Fibroblast of the conjunctiva (primary cell): ENCODE results near the gene NEUROD2.
A peak's percentile ranks its signal among the peaks of the same experiment; 100 is the strongest.
"Not testable (repeated sequence)": the region's sequence is repeated elsewhere in the genome, so short reads cannot be mapped to it uniquely, and the experiment has no call there.

Experiments
- DNase-seq: peaks from one replicate; pipeline ENCODE4 v3.0.0-alpha.2; 2010; ENCODE audit warnings: low read depth

Gene NEUROD2

DNA sequence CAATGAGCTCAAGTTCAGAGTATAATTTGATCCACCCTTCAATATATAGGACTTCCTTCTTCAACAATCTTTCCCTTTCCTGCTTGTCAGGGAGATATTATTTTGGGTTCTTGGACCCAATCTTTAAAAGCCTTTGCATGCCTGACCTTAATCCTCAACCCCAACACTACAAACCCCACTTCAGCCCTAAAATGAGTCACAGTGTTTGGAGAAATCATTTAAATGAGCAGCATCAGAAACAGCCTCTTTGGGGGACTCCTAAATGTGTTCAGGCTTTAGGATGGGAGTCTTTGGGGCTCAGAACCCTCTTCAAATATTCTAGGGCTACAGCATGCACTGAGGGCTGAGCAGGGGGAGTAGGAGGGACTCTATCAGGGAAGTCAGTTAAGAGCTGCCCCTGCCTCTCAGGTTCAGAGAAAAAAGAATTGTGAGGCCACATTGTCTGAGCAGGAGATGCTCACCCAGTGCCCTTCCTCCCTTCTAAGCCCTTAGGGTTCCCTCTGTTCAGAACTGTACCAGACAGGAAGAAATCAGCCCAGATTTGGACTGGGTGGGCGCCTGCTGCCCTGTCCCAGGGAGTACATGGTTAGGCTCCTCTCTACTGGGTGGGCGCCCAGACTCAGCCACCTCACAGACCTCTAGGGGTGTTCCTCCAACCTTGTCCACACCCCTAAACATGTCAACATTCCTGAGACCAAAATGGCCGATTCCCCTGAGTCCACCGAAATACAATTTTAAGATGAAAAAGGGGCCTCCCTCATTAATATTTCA lies 5.0 kb downstream of the NEUROD2 start:
- DNase-seq: no peak

DNA sequence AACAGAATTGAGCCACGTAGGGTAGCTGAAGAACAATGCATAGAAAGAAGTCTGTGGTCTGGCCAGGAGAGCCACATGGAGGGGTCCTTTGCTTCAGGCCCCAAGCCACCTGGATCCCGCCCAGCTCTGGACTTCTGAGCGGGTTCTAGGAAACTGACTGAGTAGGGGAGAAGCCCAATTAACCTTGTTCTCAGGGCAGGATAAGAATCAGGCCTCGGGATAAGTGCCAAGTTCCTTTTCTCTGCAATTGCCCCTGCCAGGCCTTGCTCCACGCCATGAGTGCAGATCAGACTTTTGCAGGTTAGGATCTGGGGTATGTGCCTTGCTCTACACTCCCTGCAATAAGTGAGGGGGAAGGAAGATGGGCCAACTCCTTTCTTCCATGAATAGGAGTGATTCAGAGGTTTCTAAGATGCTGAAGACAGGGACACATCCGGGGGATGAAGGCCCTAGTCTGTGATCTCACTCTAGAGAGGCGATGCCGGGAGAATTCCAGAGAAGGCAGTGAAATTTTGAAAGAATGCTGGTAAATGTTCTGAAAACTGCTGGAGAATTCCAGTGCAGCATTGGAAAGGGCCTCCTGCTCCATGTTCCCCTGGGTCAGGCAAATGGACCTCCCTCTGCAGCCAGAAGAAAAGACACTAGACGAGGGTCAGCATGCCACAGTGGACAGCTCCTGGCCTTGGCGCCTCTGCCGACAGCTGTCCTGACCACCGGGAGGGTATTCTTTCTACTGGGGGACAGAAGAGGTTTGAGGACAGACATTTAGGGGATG lies 5.8 kb downstream of the NEUROD2 start:
- DNase-seq: no peak

DNA sequence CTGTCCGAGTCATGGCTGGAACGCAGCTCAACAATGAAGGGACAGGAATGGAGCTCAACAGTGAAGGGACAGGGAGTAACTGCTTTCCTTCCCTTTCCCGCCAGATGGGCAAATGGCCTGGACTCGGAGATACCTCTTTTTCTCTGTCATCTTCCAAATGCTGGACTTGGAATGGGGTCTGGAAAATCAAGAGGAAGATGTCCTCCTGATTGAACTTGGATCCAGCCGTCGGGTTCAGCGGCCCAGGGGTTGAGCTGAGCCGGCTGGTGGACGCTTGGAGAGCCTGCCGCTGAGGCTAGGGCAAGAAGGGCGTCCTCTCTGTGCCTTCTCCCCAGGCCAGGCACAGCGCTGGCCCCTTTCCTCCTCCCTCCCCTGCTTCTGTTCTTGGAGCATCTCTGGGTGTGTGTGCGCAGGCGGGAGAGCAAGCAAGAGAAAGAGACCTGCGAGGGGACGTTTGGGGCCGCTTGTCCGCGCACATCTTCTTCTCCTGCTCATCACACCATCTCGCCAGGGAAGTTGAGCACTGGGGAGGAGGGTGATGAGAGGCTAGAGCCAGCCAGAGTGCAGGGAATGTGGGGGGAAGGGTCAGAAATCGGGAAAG lies 6.6 kb downstream of the NEUROD2 start:
- no peak for DNase-seq

DNA sequence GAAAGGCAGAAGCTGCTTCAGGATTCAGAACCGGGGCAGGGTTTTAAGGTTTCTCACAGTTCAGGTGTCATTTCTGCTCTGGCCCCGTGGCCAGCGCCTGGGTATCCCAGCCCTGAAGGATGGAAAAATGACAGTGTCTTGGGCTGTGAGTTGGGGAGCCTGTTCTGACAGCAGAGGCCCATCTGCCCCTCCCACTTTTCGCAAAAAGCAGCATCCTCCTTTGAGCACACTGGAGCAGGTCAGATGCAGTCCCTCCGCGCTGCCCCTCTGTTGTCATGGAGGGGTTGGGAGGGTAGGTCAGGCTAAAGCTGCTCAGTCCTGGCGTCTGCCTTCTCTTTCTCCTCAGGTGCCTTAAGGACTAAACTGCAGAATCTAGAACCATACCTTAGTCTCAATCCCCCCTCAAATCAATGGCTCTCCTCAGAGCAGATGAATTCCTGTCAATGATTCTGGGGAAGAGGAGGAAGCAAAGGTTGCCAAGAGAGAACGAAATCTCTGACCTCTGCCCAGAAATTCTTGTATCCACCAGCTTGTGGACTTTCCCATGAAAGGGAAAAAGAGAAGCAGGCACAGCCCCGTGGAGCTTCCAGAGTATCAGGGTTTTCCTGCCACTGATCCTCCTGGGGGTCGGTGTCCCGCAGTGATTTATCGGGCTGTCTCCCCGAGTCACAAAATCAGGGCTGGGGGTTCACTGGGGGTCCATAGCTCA lies 7.3 kb downstream of the NEUROD2 start:
- no peak for DNase-seq

DNA sequence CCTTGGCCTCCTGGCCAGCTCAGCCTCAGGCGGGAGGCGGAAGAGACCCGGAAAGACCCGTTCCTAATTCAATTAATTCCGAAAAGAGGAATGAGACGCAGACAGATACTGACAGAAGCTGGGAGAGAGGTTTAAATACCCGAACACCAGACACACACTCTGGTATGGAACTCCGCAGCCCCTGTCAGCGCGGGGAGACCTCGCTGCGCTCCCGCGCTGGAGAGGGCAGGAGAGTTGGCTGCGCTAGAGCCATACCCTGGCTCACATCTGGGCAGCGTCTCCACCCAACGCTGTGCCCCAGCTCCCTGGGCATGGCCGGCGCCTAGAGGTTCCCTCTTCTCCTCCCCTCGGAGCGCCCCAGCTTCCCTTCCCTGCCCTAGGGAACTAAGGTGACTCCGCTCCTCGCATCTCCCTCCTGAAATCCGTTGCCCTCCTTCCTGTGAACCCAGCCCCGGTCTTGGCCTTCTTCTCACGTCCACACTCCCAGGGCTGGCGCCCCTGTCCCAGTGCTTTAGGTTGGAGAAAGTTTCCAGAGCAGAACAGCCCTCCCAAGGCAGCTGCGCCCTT lies 8.0 kb downstream of the NEUROD2 start:
- no peak for DNase-seq

DNA sequence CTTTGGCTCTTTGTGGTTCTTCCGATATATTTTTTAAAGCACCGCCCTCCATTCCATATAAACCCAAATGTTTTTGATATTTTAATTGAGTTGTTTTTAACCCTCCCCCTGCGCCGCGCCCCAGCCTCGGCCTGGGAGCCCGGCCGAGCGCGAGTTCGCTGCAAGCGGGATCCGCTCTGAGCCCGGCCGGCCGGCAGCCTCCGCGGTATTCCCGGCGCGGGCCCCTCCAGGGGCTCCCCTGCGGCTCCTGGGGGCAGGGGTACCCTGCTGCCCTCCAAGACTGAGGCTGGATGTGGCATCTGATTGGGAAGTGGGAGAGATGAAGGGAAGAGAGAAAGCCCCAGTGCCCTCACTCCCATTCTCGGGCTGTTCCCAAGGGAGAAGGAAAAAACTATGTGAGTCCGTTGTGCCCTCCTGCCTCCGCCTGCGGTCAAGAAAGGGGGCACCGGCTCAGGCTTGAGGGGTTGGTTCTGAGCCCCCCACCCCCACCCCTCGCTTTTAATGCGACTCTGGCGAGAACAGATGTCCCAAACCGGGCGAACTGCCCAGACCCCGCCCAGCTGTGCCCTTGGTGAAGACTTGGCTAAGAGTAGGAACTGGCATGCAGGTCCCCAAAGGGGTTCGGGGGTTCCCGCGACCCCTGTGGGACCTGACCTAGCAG lies 8.6 kb downstream of the NEUROD2 start:
- no peak for DNase-seq

DNA sequence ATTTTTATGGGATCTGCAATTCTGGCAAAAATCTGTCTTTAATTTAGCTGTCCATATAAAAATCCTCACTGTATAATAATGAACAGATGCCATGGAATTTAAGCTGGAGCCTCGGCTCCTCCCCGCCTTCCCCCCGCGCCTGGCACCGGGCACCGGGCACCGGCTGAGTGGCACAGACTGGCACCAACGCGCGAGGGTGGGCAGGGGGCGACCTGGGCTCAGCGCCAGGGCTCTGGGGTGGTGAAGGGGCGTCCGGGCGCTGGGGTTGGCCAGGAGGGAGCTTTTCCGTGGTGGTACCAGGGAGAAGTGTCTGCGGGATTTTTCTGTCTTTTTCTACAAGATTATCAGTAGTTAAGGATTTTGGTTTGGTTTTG lies 9.1 kb downstream of the NEUROD2 start:
- DNase-seq: no peak

DNA sequence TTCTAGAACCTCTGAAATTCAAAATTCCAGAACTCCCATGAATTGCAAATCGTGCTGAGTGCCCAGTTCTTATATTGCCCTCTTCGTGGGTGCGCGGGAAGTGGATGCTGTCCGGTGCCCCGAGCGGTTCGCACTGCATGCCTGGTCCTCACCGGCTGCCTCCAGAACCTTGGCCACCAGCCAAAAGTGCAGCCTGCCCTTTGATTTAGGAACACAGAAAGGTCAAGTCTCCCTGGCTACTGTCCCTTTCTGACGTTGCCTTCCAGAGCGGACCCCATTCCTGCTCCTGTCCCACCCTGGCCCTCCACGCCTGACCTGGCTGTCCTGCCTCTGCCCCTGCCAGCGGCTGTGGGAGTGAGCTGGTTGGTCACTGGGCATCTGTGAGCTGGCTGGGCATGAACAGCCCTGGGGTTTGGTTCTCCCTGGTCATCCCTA lies 9.7 kb downstream of the NEUROD2 start:
- no peak for DNase-seq

DNA sequence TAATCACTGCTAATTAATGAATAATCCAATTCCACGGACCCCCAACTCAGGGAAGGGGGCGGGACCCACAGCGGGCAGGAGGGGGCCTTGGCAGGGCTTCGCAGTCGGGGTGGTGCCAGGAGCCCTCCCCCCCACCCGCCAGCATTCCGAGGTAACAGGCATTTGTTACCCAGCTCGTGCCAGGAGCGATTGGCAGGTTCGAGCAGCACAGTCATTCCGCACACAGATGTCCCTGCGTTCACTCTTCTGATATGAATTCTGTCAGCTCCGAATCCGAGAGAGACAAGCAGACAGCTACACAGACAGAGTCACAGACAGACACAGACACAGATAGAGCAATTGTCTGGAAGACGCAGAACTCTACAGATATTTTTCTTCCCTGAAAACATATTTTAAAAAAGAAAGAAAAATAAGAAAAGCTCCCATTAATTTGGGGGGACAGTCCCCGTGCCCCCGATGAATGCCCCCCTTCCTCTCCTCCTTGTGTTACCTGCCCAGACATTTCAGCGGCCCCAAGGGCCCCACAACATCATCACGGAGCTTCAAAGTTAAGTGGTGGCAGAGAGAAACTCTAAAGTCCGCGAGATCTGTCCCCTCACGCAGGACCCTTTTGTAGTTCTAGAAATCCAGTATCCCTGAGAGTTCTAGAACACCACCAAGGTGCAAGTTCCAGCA lies 10.2 kb downstream of the NEUROD2 start:
- no peak for DNase-seq

DNA sequence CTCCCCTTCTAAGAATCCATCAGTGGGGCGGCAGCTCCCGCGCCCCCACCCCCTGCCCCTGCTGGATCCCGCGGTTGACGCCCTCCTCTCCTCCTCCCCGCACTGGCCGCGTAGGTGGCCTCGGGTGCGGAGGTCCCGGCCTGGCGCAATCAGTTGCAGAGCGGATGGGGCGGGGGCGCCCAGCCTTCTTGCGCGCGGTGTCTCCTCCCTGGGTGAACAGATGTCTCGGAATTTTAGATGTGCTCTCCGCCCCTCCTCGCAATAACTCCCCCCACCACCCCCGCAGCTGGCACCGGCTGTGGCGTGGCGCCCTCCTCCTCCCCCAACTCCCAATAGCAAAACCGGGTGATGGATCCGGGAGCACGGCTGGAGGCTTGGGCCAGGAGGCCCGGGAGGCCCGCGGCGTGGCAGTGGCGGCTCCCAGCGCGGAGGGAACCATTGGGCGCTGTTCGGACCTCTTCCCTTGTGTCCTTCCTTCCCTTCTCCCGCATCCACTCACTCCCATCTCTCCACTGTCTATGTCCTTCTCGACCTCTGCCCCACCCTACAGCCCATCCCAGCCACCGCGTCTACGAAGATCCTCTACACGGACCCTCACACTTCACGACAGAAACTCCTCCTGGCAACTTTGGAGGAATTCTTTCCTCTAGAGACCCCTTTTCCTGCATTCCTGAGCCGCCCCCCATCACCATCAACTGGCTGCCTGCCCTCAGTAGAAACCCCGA lies 11.0 kb downstream of the NEUROD2 start:
- no peak for DNase-seq

DNA sequence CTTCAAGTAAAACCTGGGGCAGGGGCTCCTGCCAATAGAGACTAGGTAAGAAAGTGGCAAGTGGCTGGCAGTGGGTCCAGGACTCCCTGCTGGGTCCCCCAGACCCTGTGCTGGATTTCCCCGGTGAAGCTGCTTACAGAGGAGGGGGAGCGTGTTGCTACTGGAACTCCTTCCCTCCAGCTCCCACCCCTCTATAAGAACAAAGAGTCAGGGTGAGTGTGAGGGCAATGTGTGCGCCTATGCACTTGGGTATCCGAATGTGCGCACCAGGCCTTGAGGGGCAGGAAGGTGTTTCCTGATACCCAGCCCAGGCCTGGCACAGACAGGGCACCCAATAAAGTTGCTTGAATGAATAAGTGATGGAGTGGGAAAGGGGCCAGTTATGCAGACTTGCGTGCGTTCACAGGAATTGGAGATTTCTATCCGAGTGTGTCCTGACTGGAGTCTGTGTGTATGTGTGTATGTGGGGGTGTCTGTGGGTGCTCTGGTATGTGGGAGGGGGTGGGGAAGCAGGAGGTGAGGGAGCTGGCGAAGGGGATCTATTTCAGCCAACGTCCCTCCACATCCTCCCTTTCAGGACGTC lies 11.7 kb downstream of the NEUROD2 start:
- DNase-seq: no peak

DNA sequence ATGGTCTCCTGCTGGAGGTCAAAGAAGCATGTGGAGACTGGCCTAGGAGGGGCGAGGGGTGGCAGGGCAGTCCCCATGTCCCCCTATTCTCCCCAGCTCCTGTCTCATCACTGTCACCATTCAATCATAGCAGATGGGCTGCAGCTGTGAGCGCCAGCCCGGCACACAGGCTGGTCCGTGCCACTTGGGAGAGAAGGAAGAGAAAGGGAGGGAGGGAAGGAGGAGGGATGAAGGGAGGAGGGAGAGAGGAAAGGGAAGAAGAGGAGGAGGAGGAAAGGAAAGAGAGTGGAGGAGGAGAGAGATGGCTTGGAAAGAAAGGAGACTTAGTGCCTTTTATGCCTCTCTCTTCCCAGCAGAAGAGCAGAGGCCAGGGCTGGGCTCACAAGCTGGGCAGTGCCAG lies 12.4 kb downstream of the NEUROD2 start:
- DNase-seq: no peak

DNA sequence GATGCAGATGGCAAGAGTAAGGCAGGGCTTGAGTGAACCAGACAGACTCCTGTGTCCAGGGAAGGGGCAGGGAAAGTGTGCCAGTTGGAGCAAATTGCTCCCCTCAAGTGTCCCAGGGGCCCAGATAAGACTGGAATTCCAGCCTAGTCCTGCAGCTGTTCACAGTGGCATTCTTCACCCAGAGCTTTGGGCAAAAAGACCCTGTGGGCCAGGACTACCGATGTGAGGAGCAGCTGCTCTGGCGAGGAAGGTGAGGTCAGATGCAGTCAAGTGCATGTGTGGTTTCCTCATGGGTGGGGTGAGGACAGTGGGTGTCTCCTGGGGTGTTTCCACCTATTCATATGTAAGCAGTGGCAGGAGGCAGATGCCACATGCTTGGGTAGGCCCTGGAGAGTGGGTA lies 14.3 kb downstream of the NEUROD2 start:
- DNase-seq: no peak

DNA sequence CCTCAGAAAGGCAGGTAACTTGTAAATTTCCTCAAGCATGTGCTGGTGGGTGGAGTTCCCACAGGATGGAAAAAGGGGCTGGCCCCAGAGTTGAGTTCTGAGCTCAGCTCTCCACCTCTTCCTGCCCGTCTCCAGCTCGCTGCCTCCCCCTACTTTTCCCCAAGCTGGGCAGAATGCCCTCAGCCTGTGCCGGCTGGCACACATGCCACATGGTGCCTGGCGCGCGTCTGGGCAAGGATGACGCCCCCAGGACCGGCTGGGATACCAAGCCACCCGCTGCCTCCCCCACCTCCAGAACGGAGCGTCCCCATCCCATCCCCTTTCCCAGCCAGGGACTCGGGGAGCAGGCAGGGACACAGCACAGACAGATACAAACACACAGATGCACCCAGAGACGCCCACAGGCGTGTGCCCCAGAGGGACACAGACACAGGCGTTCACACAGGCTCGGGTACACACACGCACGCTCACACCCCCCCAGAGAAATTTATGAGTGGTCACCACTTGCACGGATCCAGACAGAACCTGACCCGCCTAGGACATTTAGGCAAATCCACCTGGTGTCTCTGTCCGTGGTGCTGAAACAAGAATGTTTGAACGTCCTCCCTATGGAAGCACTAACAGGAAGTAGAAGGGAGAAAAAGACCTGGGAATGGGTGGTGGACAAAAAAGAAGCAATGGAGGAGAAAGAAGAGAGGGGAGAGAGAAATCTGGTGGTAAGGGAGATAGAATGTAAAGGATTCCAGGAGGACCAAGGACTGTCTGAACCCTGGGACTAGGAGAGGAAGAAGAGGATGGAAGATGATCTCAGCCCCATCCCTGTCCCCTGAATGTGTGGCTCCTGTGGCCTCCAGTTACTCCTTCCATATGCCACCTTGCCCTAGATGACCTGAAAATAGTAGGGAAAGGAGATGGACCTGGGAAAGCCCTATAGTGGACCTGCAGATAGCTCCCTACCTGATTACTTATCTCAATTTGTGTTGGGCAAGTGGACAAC lies 15.5 kb downstream of the NEUROD2 start:
- peak; percentile 5 for DNase-seq

DNA sequence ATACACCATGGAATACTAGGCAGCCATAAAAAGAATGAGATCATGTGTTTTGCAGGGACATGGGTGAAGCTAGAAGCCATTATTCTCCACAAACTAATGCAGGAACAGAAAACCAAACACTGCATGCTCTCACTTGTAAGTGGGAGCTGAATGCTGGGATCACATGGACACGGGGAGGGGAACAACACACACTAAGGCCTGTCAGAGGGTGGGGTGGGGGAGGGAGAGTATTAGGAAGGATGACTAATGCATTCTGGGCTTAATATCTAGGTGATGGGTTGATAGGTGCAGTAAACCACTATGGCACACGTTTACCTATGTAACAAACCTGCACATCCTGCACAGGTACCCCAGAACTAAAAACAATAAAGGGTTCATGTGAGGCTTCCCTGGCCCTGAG lies 17.5 kb downstream of the NEUROD2 start:
- not testable (repeated sequence) for DNase-seq

DNA sequence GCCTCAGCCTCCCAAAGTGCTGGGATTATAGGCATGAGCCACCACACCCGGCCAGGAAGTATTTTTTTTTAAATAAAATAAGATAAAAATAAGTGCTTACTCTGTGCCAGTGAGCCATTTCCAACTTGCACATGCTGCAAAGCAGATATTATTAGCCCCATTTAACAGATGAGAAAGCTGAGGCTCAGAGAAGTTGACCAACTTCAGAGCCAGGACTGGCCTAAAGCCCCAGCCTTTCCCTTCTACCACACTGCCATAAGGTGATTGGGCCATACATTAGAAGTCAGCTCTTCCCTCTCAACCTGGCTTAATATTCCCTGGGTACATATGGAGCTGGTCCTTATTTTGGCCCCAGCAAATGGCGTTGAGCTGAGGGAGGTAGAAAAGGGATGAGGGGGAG lies 25.1 kb downstream of the NEUROD2 start:
- DNase-seq: no peak

DNA sequence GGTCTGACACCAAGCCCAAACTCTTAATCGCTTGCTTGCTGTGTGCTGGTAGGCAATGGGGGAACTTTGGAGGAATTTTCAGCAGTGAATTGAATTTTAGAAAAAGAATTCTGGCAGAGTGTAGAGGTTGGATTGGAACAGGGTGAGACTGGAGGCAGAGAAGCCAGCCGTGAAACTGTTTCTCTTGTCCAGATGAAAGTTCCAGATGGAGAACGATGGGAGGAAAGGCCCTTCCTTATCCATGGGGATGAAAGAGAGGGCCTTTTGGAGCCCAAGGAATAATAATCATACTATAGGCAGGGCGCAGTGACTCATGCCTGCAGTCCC lies 26.0 kb downstream of the NEUROD2 start:
- no peak for DNase-seq

DNA sequence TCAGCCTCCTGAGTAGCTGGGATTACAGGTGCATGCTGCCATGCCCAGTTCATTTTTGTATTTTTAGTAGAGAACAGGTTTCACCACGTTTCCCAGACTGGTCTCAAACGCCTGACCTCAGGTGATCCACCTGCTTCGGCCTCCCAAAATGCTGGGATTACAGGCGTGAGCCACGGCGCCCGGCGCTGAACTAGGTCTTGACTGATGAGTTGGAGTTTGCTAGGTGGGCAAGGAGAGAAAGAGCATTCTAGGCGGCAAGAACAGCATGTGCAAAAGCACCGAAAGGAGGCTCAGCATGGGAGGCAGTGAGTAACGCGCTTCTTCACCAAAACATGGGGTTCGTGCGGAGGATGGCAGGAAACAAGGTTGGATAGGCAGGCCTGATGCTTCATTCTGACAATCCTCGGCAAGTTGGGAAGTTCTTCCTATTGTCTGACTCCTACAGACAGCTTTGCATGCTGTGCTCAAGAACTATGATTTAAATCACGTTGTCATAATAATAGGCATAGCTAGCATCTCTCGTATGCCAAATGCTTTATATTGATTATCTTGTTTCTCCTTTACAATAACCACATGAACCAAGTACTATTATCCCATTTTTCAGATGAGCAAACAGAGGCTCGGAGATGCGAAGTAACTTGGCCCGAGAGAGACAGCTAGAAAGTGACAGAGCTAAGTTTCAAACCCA lies 26.5 kb downstream of the NEUROD2 start:
- no peak for DNase-seq
